GM18951 (cell line): ENCODE results near the gene GRHL1.

Experiments used
- POLR2A ChIP-seq: IDR thresholded peaks from 4 replicates; pipeline ENCODE4 v1.6.1; 2011; ENCODE audit warnings: mild to moderate bottlenecking; ENCODE audit not compliant: insufficient read length, insufficient read depth; ENCODE audit errors: extremely low read depth
- in situ Hi-C: fragments of 300-500 bp; cut with MboI; formaldehyde crosslinking; loops from one replicate; pipeline ENCODE4 v1.12.0; 2022; ENCODE audit warnings: low sequenced_read_pairs, mixed read lengths, inconsistent platforms; ENCODE audit not compliant: unreplicated experiment

The GRHL1 gene

GRCh38 chr2:10038716-10039115, 87.2 kb downstream of the GRHL1 start:
- no peak for TF ChIP-seq POLR2A
- in situ Hi-C loops = no loop called here

- TF ChIP-seq POLR2A = no peak
- in situ Hi-C loops = no loop called here
Observed at GRCh38 chr2:10039658-10040410, 88.3 kb downstream of the GRHL1 start.

GRCh38 chr2:10041711-10042110, 90.2 kb downstream of the GRHL1 start:
- in situ Hi-C loops = no loop called here
- TF ChIP-seq POLR2A = no peak

GRCh38 chr2:10042301-10043161, 91.0 kb downstream of the GRHL1 start:
- TF ChIP-seq POLR2A = no peak
- in situ Hi-C loops = no loop called here

- TF ChIP-seq POLR2A = no peak
- in situ Hi-C loops = no loop called here
Observed at GRCh38 chr2:10043256-10043905, 91.9 kb downstream of the GRHL1 start, which contains the start of gene KLF11. Gene KLF11, plus strand, starts transcription at chr2:10043550. Its CDS starts 167 bp downstream, at chr2:10043717.

GRCh38 chr2:10043906-10044601, 92.6 kb downstream of the GRHL1 start:
- in situ Hi-C loops = no loop called here
- TF ChIP-seq POLR2A = no peak

GRCh38 chr2:10045561-10046355, 94.3 kb downstream of the GRHL1 start:
- in situ Hi-C loops = no loop called here
- TF ChIP-seq POLR2A = no peak

GRCh38 chr2:10046931-10047330, 95.4 kb downstream of the GRHL1 start:
- TF ChIP-seq POLR2A = no peak
- in situ Hi-C loops = no loop called here

GRCh38 chr2:10047616-10048500, 96.4 kb downstream of the GRHL1 start:
- TF ChIP-seq POLR2A = no peak
- in situ Hi-C loops = no loop called here

GRCh38 chr2:10048501-10049171, 97.1 kb downstream of the GRHL1 start:
- no peak for TF ChIP-seq POLR2A
- in situ Hi-C loops = no loop called here
